Retina (tissue), 1 donor: Measurements from ENCODE around the gene ZNF423.

Experiments used
- DNase-seq: peaks from one replicate; pipeline ENCODE4 v3.0.0-alpha.2; 2016

Gene ZNF423

GRCh38 chr16:49452108-49452507 lies 403.8 kb downstream of the ZNF423 start:
- DNase-seq, result no peak

GRCh38 chr16:49446805-49447204 lies 409.1 kb downstream of the ZNF423 start:
- no peak for DNase-seq

- DNase-seq, result no peak
Observed at GRCh38 chr16:49443576-49443975, 412.3 kb downstream of the ZNF423 start.

GRCh38 chr16:49442805-49443204 lies 413.1 kb downstream of the ZNF423 start:
- no peak for DNase-seq

- DNase-seq, result peak; percentile 45
Observed at GRCh38 chr16:49441366-49441780, 414.5 kb downstream of the ZNF423 start.

GRCh38 chr16:49440156-49441065 lies 415.5 kb downstream of the ZNF423 start:
- DNase-seq, result peak; percentile 45

- no peak for DNase-seq
Observed at GRCh38 chr16:49439676-49440075, 416.2 kb downstream of the ZNF423 start.

- DNase-seq, result no peak
Observed at GRCh38 chr16:49439050-49439449, 416.9 kb downstream of the ZNF423 start.
